ENCODE results near the gene DSCAM.

GRCh38 chr21:40516335-40516734 is 330.6 kb downstream of the DSCAM start:
- no peak for TF ChIP-seq POLR2AphosphoS5 (IDR thresholded peaks at IDR 0.05; ENCODE audit: low read depth, low read length)
- TF ChIP-seq SIN3A (IDR thresholded peaks at IDR 0.05; ENCODE audit: borderline replicate concordance, insufficient read depth, low read length), result no peak

Data from PFSK-1 (cell line).